ENCODE results near the gene DCAKD. TPM values are rescaled to one million over a fixed set of nuclear protein-coding genes. Genes with fewer than 3 reads are reported as not detected.

DCAKD gene
- total RNA-seq, 1 experiment from 2014 or later = 48.3 TPM

- Histone ChIP-seq H3K23ac (ENCODE audit: insufficient read length, low read depth, low read length) (no peak overlapping the region), H3T11ph (ENCODE audit: low read length) (no peak overlapping the region), H4K20me1 (ENCODE audit: control insufficient read depth, insufficient read depth, insufficient read length) (no peaks in the 10 kb centered on the region), H3K4ac (ENCODE audit: low read depth, low read length) (no peak overlapping the region), H3K14ac (ENCODE audit: insufficient read depth, low read length) (no peak overlapping the region), H4K91ac (ENCODE audit: insufficient read length, low read depth, low read length) (no peak overlapping the region), H3K4me1 (ENCODE audit: insufficient read depth, low read length) (no peaks in the 10 kb centered on the region), H3K27ac (ENCODE audit: insufficient read length, low read depth, low read length) (no peak overlapping the region), H3K27me3 (ENCODE audit: insufficient read depth, low read length) (no peaks in the 10 kb centered on the region), H2BK15ac (ENCODE audit: low read depth, low read length) (no peak overlapping the region), H2BK120ac (ENCODE audit: low read depth, low read length, poor library complexity, severe bottlenecking) (no peak overlapping the region), H3K9me3 (ENCODE audit: control insufficient read depth, low read depth, low read length) (no peaks in the 10 kb centered on the region), H4K5ac (ENCODE audit: insufficient read length, low read depth, low read length) (no peak overlapping the region), H2BK20ac (ENCODE audit: low read depth, low read length, poor library complexity, severe bottlenecking) (no peak overlapping the region), H2AK5ac (ENCODE audit: insufficient read length, low read length) (no peak overlapping the region), H3K18ac (ENCODE audit: insufficient read length, low read depth, low read length) (no peak overlapping the region), H2BK5ac (ENCODE audit: insufficient read length, low read length) (no peak overlapping the region), H2BK12ac (ENCODE audit: insufficient read length, low read depth, low read length) (no peak overlapping the region), H3K79me2 (ENCODE audit: insufficient read depth, low read length) (no peaks in the 10 kb centered on the region; the same call in 1 of the 2 replicates), H4K8ac (replicated peaks; ENCODE audit: insufficient read length, low read depth, low read length) (no peak overlapping the region), H3K79me1 (ENCODE audit: insufficient read depth, low read depth, low read length, poor library complexity, severe bottlenecking) (no peaks in the 10 kb centered on the region), H3K56ac (ENCODE audit: insufficient read length, low read depth, low read length) (no peak overlapping the region), H3K4me2 (ENCODE audit: insufficient read depth, insufficient read length, low read length) (no peak overlapping the region), H3K23me2 (ENCODE audit: insufficient read length, low read depth, low read length, poor library complexity, severe bottlenecking) (no peaks in the 10 kb centered on the region), H2AFZ (ENCODE audit: low read length) (no peak overlapping the region), H3K9ac (ENCODE audit: extremely low read depth, insufficient read length, low read length) (no peak overlapping the region)
- Mint-ChIP-seq H3K27me3 (ENCODE audit: low read depth) (no peaks in the 10 kb centered on the region), H3K36me3 (ENCODE audit: insufficient read depth in 1 of 3, low read depth in 3 of 3) (peaks cover 61 to 88% (median 77%) of the 10 kb centered on the region in 3 experiments), H3K4me3 (no peak overlapping the region), H3K9me3 (no peaks in the 10 kb centered on the region), H3K27ac (no peak overlapping the region), H3K4me1 (peaks cover 0 to 7% of the 10 kb centered on the region in 2 experiments; a peak in 2 of 4 replicates)
- WGBS (ENCODE audit: extremely low coverage, insufficient read length, low lambda C conversion rate) = no CpG with 5 or more reads among the region's 11 CpGs
- peak; percentile 23 for DNase-seq
- no peak for TF ChIP-seq CTCF (conservative IDR thresholded peaks at IDR 0.05)
These were observed 45.5 kb upstream of the DCAKD start for GRCh38 chr17:45096926-45097325.

Data from H9 (cell line).